ENCODE measurements around the gene ADGRG3.
A peak's percentile ranks its signal among the peaks of the same experiment; 100 is the strongest.

The ADGRG3 gene

GRCh38 chr16:57681950-57682728 is 14.0 kb downstream of the ADGRG3 start:
- DNase-seq: no peak

GRCh38 chr16:57682809-57683635 is 14.9 kb downstream of the ADGRG3 start:
- no peak for DNase-seq

GRCh38 chr16:57683636-57684545 is 15.8 kb downstream of the ADGRG3 start:
- no peak for DNase-seq

- DNase-seq: no peak
These were observed 16.7 kb downstream of the ADGRG3 start for GRCh38 chr16:57684626-57685358.

GRCh38 chr16:57685633-57686032 is 17.5 kb downstream of the ADGRG3 start:
- DNase-seq: no peak

GRCh38 chr16:57686577-57686976 is 18.5 kb downstream of the ADGRG3 start:
- DNase-seq: no peak

- DNase-seq: no peak
These were observed 19.3 kb downstream of the ADGRG3 start for GRCh38 chr16:57687363-57687929.

- DNase-seq: no peak
These were observed 20.4 kb downstream of the ADGRG3 start for GRCh38 chr16:57688487-57688986.

- DNase-seq: peak; percentile 61
These were observed 21.1 kb downstream of the ADGRG3 start for GRCh38 chr16:57688987-57689761.

- DNase-seq: peak; percentile 80
These were observed 21.9 kb downstream of the ADGRG3 start for GRCh38 chr16:57689762-57690558.

GRCh38 chr16:57690782-57691471 is 22.8 kb downstream of the ADGRG3 start:
- DNase-seq: no peak

- no peak for DNase-seq
These were observed 24.5 kb downstream of the ADGRG3 start for GRCh38 chr16:57692636-57693035.

GRCh38 chr16:57693550-57693949 is 25.4 kb downstream of the ADGRG3 start:
- DNase-seq: no peak

GRCh38 chr16:57694231-57694724 is 26.2 kb downstream of the ADGRG3 start:
- no peak for DNase-seq

- DNase-seq: peak; percentile 58
These were observed 26.9 kb downstream of the ADGRG3 start, which contains the start of gene DRC7 for GRCh38 chr16:57694725-57695679. DRC7 (plus strand) TSS chr16:57694806; CDS start chr16:57697950, 3,144 bp downstream.

GRCh38 chr16:57695680-57696069 is 27.6 kb downstream of the ADGRG3 start:
- no peak for DNase-seq

GRCh38 chr16:57696240-57696639 is 28.1 kb downstream of the ADGRG3 start:
- no peak for DNase-seq

Measured in activated CD8-positive, alpha-beta memory T cell treated with anti-CD3 and anti-CD28 coated beads for 24 hours (primary cell).